Aorta (tissue), 5 donors: Measurements from ENCODE around the gene PADI4. TPM values are rescaled to one million over a fixed set of nuclear protein-coding genes. Genes with fewer than 3 reads are reported as not detected.

ENCODE experiments used
- ATAC-seq: fragments of 200-7000 bp; cut with Tn5 transposase; one replicate; pipeline ENCODE4 v1.9.1; 2022; ENCODE audit warnings: moderate library complexity; ENCODE audit not compliant: low FRiP score
- DNase-seq, 2 donors: peaks; one replicate each; pipeline ENCODE4 v3.0.0-alpha.2; 2020
- H3K27ac ChIP-seq, 2 donors: one replicate each; pipeline ENCODE4 v1.5.1; 2013; ENCODE audit warnings: low read length in 2 of 2, mild to moderate bottlenecking in 2 of 2, moderate library complexity in 2 of 2, control low read depth in 1 of 2, inconsistent platforms in 1 of 2, low read depth in 1 of 2
- H3K27me3 ChIP-seq, 2 donors: one replicate each; pipeline ENCODE4 v1.6.1; 2013; ENCODE audit warnings: control low read depth in 1 of 2, low read length in 1 of 2, mild to moderate bottlenecking in 1 of 2, moderate library complexity in 1 of 2; ENCODE audit not compliant: insufficient read depth in 2 of 2, control insufficient read depth in 1 of 2
- H3K36me3 ChIP-seq, 2 donors: one replicate each; pipeline ENCODE4 v1.6.1; 2013; ENCODE audit warnings: control low read depth in 1 of 2, low read length in 1 of 2, mild to moderate bottlenecking in 1 of 2; ENCODE audit not compliant: insufficient read depth in 2 of 2, control insufficient read depth in 1 of 2
- H3K4me1 ChIP-seq, 2 donors: one replicate each; pipeline ENCODE4 v1.6.1; 2013; ENCODE audit warnings: low read length in 2 of 2, control low read depth in 1 of 2, mild to moderate bottlenecking in 1 of 2, moderate library complexity in 1 of 2; ENCODE audit not compliant: insufficient read depth in 2 of 2, control insufficient read depth in 1 of 2
- H3K4me3 ChIP-seq, 2 donors: one replicate each; pipeline ENCODE4 v1.5.1; 2013; ENCODE audit warnings: low read length in 2 of 2, control low read depth in 1 of 2, mild to moderate bottlenecking in 1 of 2
- H3K9me3 ChIP-seq: one replicate; pipeline ENCODE4 v1.6.1; 2013; ENCODE audit warnings: mild to moderate bottlenecking, low read length; ENCODE audit not compliant: control insufficient read depth
- WGBS, 2 donors: extraction: QIAGEN DNeasy Blood & Tissue Kit; methylation state at CpG; one replicate each; pipeline ENCODE4 v1.1.7; 2013; 5-methylcytosine and 5-hydroxymethylcytosine counted together
- intact Hi-C, 2 donors: fragments of 100-400 bp; cut with DNase I; formaldehyde crosslinking; loops; one replicate each; pipeline versions ENCODE4 v1.14.2 to v1.15.0; 2022
- polyA plus RNA-seq, 2 donors: library from polyadenylated mRNA; stranded (reverse); fragments of 200-250 nt; gene quantifications; one replicate each; pipeline ENCODE4 v1.2.3, GENCODE V29; 2013
- total RNA-seq, 2 donors: library from RNA; stranded (reverse); fragmentation: NEBNext Ultra II Directional; extraction: Animal tissue kit (Norgen Biotek cat#: 25700); gene quantifications; one replicate each; pipeline ENCODE4 v1.2.1, GENCODE V29; 2021
- donor health status: healthy with polysubstance abuse.
- donor health status: Bipolar disorder and iron deficiency.
- donor health status: DM: no; HTN: no; CAD: no.
- donor health status: DM: no; HTN: no; CAD: no.
- donor health status: DM: yes; HTN: yes; CAD: no.

PADI4 gene
- total and polyA plus RNA-seq, 4 donors, result 1.7 to 2.1 TPM; not detected in 2

DNA sequence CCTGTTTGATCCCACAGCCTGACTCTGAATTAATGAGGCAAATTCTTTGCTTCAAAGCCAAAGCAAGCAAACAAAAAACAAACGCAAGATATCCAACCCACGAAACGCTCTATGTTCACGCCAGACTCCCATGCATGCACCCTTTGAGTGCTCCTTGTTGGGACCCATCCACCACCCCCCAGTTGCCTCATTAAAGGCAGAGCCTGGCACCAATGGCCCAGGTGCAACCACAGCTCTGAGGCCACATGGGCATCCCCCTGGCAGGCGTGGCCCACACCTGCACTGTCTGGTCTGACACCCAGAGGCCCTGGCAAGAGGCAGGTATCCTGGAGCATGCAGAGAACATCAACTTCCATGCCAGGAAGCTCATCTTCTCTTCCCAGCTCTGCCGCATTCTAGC, 1.1 kb upstream of the PADI4 start:
- intact Hi-C loops, result no loop called here
- Histone ChIP-seq H3K4me3 (no peak overlapping the region), H3K36me3 (no peaks in the 10 kb centered on the region), H3K4me1 (no peaks in the 10 kb centered on the region), H3K27ac (no peak overlapping the region), H3K9me3 (peaks cover 5% of the 10 kb centered on the region), H3K27me3 (no peaks in the 10 kb centered on the region)
- ATAC-seq (no peak), DNase-seq (no peak)
- 23 to 30% methylated on average over 6 of the region's 6 CpGs for WGBS, 2 donors

DNA sequence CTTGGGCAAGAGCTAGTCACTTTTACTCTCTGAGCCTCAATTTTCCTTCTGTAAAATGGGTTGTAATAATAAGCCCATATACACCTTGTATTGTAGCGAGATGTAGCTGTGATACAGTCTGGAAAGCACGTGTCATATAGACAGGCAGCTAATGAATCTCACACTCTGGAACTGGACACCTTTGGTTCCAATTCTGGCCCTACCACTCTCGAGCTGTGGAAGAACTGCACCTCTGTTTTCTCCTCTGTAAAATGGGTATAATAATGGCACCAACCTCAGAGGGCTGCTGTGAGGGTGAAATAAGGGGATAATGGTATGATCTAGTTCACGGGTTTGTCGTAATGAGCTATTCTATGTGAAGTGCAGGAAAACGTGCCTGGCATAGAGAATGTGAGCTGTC, 668 bp upstream of the PADI4 start:
- Histone ChIP-seq H3K27ac (no peak overlapping the region), H3K36me3 (no peaks in the 10 kb centered on the region), H3K27me3 (no peaks in the 10 kb centered on the region), H3K4me3 (no peak overlapping the region), H3K9me3 (peaks cover 3% of the 10 kb centered on the region), H3K4me1 (no peaks in the 10 kb centered on the region)
- intact Hi-C loops, result no loop called here
- ATAC-seq (no peak), DNase-seq (no peak)
- WGBS, 2 donors, result 83% methylated on average over 6 of the region's 6 CpGs

DNA sequence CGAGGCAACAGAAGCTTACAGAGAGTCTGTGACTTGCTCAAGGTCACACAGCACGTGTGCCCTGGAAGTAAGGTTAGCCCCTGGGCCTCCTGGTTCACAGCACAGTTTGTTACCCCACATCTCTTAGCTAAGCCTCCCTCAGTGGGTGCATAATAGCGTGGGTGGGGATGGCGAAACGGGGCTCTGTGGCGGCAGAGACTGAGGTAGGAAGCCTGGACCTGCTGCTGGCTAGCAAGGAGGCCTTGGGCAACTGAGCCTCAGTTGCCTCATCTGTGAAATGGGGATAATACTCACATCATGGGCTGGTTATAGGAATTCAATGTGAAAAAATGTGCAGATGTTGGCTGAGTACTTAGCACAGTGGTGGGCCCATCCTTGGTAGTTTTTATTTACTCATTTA, 596 bp downstream of the PADI4 start:
- Histone ChIP-seq H3K36me3 (no peaks in the 10 kb centered on the region), H3K27ac (no peak overlapping the region), H3K9me3 (no peaks in the 10 kb centered on the region), H3K4me3 (no peak overlapping the region), H3K4me1 (no peaks in the 10 kb centered on the region), H3K27me3 (no peaks in the 10 kb centered on the region)
- intact Hi-C loops, result no loop called here
- DNase-seq (no peak), ATAC-seq (no peak)
- 53 to 61% methylated on average over 6 of the region's 6 CpGs for WGBS, 2 donors

DNA sequence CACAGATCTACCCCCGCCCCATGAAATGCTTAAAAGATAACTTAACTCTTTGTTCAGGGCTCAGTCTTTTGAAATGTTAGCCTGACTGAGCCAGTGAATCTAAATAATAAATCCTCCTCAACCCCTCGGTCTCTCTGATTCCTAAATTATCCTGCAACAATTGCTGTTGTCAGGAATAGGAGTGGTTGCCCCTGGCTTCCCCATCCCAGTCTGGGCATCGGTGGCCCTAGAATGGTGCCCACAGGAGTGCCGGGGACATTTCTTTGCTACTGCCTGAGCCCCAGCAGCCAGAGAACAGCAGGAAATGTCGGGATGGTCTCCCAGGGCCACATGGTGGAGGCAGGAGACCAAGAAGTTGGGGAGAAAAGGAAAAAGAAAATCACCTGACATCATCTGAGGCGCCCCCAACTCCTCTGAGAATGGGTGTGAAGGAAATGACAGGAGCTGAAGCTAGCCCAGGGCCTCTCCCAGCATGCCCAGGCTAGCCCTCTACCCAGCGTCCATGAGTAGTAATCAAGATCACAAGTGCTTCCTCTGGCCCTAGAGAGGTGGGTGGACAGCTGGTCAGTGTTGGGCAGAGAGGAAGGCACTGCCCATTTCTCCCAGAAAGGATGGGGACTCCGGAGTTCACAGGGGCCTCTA, 1.6 kb downstream of the PADI4 start:
- DNase-seq (no peak), ATAC-seq (no peak)
- no peak overlapping the region for H3K27ac ChIP-seq
- whole genome bisulfite sequencing, 2 donors, result 41 to 45% methylated on average over 8 of the region's 8 CpGs
- H3K36me3 ChIP-seq, result no peaks in the 10 kb centered on the region
- H3K4me3 ChIP-seq, result no peak overlapping the region
- intact Hi-C loops, result no loop called here
- no peaks in the 10 kb centered on the region for H3K9me3 ChIP-seq
- H3K4me1 ChIP-seq, result no peaks in the 10 kb centered on the region
- no peaks in the 10 kb centered on the region for H3K27me3 ChIP-seq

DNA sequence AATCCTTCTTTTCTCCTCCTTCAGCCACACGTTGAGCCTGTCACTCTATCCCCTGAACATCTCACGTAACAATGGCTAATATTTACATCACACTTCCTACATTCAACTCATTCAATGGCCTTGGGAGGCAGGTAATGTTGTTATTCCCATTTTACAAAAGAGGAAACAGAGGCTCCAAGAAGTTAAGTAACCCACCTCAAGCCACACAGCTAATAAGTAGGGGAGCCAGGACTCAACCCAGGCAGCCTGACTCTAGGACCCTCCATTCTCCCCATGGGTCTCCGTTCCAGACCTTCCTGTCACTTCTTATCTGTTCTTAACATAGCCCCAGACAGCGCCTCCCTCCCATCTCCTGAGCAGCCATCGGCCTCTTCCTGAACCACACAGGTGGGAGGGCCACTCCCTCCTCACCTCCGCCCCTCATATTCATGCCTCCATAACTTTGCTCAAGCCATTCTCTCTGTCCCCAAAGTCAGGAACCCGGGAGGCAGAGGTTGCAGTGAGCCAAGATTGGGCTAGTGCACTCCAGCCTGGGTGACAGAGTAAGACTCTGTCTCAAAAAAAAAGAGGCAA, 2.2 kb downstream of the PADI4 start:
- H3K4me1 ChIP-seq, result no peaks in the 10 kb centered on the region
- H3K27me3 ChIP-seq, result no peaks in the 10 kb centered on the region
- 55 to 58% methylated on average over 7 of the region's 7 CpGs for WGBS, 2 donors
- ATAC-seq (no peak), DNase-seq (no peak)
- intact Hi-C loops, result no loop called here
- no peak overlapping the region for H3K4me3 ChIP-seq
- no peaks in the 10 kb centered on the region for H3K36me3 ChIP-seq
- H3K27ac ChIP-seq, result no peak overlapping the region
- no peaks in the 10 kb centered on the region for H3K9me3 ChIP-seq

DNA sequence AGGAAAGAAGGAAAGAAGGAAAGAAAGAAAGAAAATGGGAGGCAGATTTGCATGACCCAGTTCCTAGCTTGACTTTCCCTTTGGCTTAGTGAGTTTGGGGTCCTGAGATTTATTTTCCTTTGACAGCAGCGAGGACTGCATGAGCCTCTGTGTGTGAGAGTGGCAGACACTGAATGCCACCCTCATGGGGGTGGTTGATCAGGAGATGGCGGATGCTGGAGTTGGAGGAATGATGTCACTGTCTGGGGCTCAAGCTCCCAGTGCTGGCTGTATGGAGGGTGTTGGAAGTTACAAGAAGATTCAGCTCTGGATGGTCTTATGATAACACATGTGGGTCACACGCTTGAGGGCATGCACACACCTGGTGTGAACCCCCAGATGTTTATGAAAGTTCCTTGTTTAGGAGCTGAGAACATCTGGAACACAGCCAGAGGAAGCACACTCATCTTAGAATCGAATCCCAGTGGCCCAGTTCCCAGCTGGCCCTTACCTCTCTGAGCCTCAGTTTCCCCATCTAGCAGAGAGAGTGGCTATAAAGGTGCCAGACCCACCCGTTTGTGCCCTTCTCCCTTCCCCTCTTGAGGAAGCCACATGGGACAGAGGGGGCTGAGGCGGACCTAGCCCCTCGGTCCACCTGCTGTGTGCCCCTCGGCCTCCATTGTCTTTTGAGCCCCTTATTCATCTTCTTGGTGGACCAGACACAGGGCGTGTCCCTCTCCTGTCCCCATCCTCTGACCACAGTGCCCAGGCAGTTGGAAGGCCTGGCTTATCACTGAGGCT, 5.7 kb downstream of the PADI4 start:
- no peaks in the 10 kb centered on the region for H3K9me3 ChIP-seq
- H3K36me3 ChIP-seq, result no peaks in the 10 kb centered on the region
- DNase-seq (no peak), ATAC-seq (no peak)
- no peaks in the 10 kb centered on the region for H3K4me1 ChIP-seq
- H3K4me3 ChIP-seq, result no peak overlapping the region
- no peak overlapping the region for H3K27ac ChIP-seq
- no peaks in the 10 kb centered on the region for H3K27me3 ChIP-seq
- 81 to 82% methylated on average over 9 of the region's 9 CpGs for WGBS, 2 donors
- intact Hi-C loops, result no loop called here

DNA sequence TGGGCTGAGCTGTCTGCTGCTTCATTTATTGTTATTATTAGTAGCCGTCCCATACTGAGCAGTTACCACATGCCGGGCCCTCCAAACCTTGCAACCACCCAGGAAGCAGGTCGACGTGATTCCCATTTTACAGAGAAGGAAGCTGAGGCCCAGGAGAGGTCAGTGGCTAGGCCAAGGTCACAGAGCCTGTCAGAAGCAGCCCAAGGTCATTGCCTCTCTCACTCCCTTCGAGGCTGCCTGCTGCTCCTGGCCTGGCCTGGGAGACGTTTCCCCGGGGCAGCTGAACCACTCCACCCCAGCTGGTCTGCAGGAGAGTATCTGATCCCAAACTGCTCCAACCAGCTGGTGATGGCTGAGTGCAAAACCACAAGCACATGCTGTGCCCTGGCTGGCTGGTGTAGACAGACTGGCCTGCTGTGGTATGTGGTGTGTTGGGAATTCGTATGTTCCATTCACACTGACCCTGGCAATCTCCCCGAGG, 6.5 kb downstream of the PADI4 start:
- Histone ChIP-seq H3K27me3 (no peaks in the 10 kb centered on the region), H3K27ac (no peak overlapping the region), H3K4me1 (no peaks in the 10 kb centered on the region), H3K4me3 (no peak overlapping the region), H3K9me3 (no peaks in the 10 kb centered on the region), H3K36me3 (no peaks in the 10 kb centered on the region)
- WGBS, 2 donors, result 42 to 52% methylated on average over 9 of the region's 9 CpGs
- no peak for DNase-seq
- no peak for ATAC-seq
- intact Hi-C loops, result no loop called here

DNA sequence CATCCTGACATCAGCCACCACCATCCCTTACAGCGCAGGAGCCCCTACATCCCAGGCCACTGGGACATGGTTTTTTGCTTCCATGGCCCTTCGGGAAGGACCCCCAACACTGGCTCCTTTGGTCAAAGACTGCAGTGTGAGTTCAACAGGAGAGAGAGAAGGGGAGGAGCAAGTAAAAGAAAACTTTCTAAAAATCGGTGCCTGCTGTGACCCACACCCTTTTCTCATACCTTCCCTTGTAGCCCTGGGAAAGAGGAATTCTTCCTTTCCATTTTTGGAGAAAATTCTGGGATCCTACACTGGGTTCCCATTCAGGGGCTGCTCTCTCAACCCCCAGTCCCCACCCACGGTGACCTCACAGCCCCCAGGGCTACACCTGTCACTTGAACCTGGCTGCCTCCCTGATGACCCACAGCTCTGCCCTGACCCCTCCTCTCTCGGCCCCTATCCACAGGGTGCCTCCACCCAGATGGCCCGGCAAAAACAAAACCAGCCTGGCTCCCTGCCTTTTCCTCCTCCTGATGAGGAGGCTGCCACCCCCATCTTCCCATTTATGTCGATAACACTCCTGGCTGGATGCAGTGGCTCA, 7.6 kb downstream of the PADI4 start:
- no peak overlapping the region for H3K27ac ChIP-seq
- ATAC-seq, result no peak
- no peaks in the 10 kb centered on the region for H3K27me3 ChIP-seq
- H3K4me1 ChIP-seq, result no peaks in the 10 kb centered on the region
- no peaks in the 10 kb centered on the region for H3K36me3 ChIP-seq
- peaks cover 2% of the 10 kb centered on the region for H3K9me3 ChIP-seq
- no peak for DNase-seq
- 25 to 31% methylated on average over 7 of the region's 7 CpGs for WGBS, 2 donors
- H3K4me3 ChIP-seq, result no peak overlapping the region
- intact Hi-C loops, result no loop called here
